Measurements from ENCODE around the gene SYDE2.

DNA sequence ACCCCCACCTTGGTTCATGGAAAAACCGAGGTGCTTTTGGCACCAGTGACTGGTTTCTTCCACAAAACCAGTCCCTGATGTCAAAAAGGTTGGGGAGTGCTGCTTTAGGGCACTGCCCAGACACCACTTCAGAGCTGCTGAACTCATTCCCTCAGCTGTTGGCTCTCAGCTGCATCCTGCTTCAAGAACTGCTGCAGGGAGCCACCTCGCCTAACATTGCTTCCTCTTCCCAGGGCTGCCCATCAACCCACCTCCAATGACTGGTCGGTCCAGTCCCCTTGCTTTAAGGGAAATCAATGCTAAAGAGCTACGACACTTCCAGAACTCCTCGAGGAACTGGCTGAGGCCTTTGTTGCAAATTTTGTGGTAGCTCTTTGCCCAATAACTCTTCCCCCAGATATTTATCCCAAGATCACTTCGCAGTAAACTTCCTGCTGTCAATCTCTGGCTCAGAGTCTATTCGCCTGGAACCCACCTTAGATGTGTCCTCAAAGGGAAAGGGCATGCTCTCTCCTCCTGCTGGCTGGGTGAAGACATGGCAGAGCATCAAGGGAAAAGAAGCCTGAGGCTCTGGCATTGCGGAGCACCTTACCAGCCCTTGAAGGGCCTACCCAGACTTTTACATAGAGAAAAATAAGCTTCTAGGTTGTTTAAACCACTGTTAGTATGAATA lies 29.6 kb upstream of the SYDE2 start:
- TF ChIP-seq, protein P1, sequence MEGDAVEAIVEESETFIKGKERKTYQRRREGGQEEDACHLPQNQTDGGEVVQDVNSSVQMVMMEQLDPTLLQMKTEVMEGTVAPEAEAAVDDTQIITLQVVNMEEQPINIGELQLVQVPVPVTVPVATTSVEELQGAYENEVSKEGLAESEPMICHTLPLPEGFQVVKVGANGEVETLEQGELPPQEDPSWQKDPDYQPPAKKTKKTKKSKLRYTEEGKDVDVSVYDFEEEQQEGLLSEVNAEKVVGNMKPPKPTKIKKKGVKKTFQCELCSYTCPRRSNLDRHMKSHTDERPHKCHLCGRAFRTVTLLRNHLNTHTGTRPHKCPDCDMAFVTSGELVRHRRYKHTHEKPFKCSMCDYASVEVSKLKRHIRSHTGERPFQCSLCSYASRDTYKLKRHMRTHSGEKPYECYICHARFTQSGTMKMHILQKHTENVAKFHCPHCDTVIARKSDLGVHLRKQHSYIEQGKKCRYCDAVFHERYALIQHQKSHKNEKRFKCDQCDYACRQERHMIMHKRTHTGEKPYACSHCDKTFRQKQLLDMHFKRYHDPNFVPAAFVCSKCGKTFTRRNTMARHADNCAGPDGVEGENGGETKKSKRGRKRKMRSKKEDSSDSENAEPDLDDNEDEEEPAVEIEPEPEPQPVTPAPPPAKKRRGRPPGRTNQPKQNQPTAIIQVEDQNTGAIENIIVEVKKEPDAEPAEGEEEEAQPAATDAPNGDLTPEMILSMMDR (IDR thresholded peaks at IDR 0.05; ENCODE audit: low read depth, low read length), result peak; percentile 33
- TF ChIP-seq EZH2phosphoT487 (IDR thresholded peaks at IDR 0.05; ENCODE audit: low read depth), result no peak
